ENCODE results near the gene MYMX.
A peak's percentile ranks its signal among the peaks of the same experiment; 100 is the strongest.

The MYMX gene

GRCh38 chr6:44264154-44265006, 47.7 kb downstream of the MYMX start:
- no peak for DNase-seq (ENCODE audit: low read depth)

GRCh38 chr6:44265007-44265721, 48.4 kb downstream of the MYMX start, which contains the start of gene NFKBIE:
NFKBIE (minus strand) TSS chr6:44265551; CDS start chr6:44265346, 205 bp downstream.
- peak; percentile 95 for DNase-seq (ENCODE audit: low read depth)

DNA sequence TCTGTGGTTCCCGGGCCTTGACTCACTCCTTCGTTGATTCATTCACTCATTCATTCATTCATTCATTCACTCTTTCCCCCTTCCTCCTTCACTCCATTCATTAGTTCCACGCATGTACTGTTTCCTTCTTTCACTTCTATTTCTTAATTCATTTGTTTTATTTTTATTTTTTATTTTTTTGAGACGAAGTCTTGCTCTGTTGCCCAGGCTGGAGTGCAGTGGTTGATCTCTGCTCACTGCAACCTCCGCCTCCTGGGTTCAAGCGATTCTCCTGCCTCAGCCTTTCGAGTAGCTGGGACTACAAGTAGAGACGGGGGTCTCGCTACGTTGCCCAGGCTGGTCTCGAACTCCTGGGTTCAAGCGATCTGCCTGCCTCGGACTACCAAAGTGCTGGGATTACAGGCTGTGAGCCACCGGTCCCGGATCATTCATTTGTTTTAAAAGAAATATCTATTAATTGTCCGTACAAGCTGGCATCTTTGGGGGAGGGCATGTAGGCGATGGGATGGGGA, 49.1 kb downstream of the MYMX start:
- no peak for DNase-seq (ENCODE audit: low read depth)

- DNase-seq (ENCODE audit: low read depth), result no peak
These were observed 49.6 kb downstream of the MYMX start for GRCh38 chr6:44266347-44266746.

DNA sequence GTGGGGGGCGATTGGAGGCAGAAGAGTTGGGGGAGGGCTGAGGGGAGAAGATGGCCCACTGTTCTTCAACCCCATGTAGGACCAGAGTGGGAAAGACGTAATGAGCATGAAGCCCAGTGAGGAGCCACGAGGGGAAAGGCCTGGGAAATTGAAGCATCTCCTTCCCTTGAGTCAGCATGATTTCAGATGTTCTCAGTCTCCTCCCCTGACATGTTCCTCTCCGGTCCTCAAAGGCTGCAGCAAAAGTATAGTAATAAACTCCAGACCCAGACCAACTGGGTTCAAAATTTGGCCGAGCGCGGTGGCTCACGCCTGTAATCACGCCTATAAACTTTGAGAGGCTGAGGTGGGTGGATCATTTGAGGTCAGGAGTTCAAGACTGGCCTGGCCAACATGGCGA, 50.5 kb downstream of the MYMX start:
- DNase-seq (ENCODE audit: low read depth), result no peak

Data from stimulated activated CD8-positive, alpha-beta memory T cell treated with anti-CD3 and anti-CD28 coated beads, Interleukin-12 subunit alpha, Interleukin-12 subunit beta, amount 100 ng/mL, for 4 hours (primary cell).